Activated B cell treated with CpG ODN at 0.5 μM for 24 hours (primary cell): ENCODE results near the gene ABCC2. TPM values are rescaled to one million over a fixed set of nuclear protein-coding genes. Genes with fewer than 3 reads are reported as not detected.
"Not testable (repeated sequence)": the region's sequence is repeated elsewhere in the genome, so short reads cannot be mapped to it uniquely, and the experiment has no call there.

Experiments
- ATAC-seq: fragments of 200-7000 bp; cut with Tn5 transposase; one replicate; pipeline ENCODE4 v1.10.0; 2021; ENCODE audit warnings: low read depth, mild to moderate bottlenecking, moderate library complexity
- CTCF ChIA-PET: fragments of 350-600 bp; sonication (Branson Sonifier 250); formaldehyde crosslinking; loops from one replicate; lab custom pipeline; 2021; ENCODE audit warnings: antibody characterized with exemption; lab: Charles Lee
- POLR2A ChIA-PET: fragments of 350-600 bp; sonication (Branson Sonifier 250); formaldehyde crosslinking; loops from one replicate; lab custom pipeline; 2021; ENCODE audit warnings: antibody characterized with exemption; lab: Charles Lee
- DNase-seq: peaks from one replicate; pipeline ENCODE4 v3.0.0; 2022
- H3K27ac Mint-ChIP-seq: one replicate; pipeline ENCODE4 v1.8.0; 2020; ENCODE audit warnings: mixed read lengths
- H3K27me3 Mint-ChIP-seq: one replicate; pipeline ENCODE4 v1.8.0; 2021; ENCODE audit warnings: mixed read lengths
- H3K36me3 Mint-ChIP-seq: one replicate; pipeline ENCODE4 v1.8.0; 2021; ENCODE audit warnings: low read depth, mixed read lengths
- H3K4me1 Mint-ChIP-seq: one replicate; pipeline ENCODE4 v1.8.0; 2021; ENCODE audit warnings: mixed read lengths
- H3K4me3 Mint-ChIP-seq: one replicate; pipeline ENCODE4 v1.8.0; 2020; ENCODE audit warnings: mild to moderate bottlenecking, mixed read lengths
- H3K9me3 Mint-ChIP-seq: one replicate; pipeline ENCODE4 v1.8.0; 2020; ENCODE audit warnings: mixed read lengths
- intact Hi-C: fragments of 100-400 bp; cut with micrococcal nuclease; formaldehyde crosslinking; loops from one replicate; pipeline ENCODE4 v1.15.1; 2024
- total RNA-seq: library from RNA; stranded (reverse); gene quantifications from 2 replicates; pipeline ENCODE4 v1.2.3, GENCODE V29; 2022
- TF ChIP-seq, protein P1 (sequence below): fragments of 200-600 bp; IDR thresholded peaks from one replicate; pipeline ENCODE4 v1.8.0; 2022; ENCODE audit warnings: antibody characterized with exemption, mild to moderate bottlenecking

ABCC2 gene
- total RNA-seq, 1 donor from 2014 or later = 4.0 TPM

DNA sequence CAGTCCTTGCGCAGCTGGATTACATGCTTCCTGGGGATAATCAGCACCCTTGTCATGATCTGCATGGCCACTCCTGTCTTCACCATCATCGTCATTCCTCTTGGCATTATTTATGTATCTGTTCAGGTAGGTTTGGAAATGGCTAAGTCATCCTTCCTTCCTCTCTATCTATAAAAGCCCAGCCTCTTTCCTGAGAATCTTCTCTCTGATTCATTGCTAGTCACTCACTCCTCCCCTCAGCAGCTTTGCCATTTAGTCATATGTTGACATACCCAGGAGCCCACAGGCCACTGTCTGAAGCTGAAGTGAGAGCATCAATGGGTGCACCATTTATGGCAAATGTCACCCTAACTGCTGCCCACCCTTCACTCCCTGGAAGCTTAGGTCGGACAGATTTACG is 52.0 kb downstream of the ABCC2 start:
- ATAC-seq (no peak), DNase-seq (no peak)
- Mint-ChIP-seq H3K36me3 (peaks cover 6% of the 10 kb centered on the region), H3K27me3 (no peaks in the 10 kb centered on the region), H3K4me1 (no peaks in the 10 kb centered on the region), H3K9me3 (no peaks in the 10 kb centered on the region), H3K27ac (no peak overlapping the region), H3K4me3 (no peak overlapping the region)
- intact Hi-C loops = no loop called here
- TF ChIP-seq, protein P1, sequence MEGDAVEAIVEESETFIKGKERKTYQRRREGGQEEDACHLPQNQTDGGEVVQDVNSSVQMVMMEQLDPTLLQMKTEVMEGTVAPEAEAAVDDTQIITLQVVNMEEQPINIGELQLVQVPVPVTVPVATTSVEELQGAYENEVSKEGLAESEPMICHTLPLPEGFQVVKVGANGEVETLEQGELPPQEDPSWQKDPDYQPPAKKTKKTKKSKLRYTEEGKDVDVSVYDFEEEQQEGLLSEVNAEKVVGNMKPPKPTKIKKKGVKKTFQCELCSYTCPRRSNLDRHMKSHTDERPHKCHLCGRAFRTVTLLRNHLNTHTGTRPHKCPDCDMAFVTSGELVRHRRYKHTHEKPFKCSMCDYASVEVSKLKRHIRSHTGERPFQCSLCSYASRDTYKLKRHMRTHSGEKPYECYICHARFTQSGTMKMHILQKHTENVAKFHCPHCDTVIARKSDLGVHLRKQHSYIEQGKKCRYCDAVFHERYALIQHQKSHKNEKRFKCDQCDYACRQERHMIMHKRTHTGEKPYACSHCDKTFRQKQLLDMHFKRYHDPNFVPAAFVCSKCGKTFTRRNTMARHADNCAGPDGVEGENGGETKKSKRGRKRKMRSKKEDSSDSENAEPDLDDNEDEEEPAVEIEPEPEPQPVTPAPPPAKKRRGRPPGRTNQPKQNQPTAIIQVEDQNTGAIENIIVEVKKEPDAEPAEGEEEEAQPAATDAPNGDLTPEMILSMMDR = no peak
- ChIA-PET POLR2A (no interaction called here), CTCF (no interaction called here)

DNA sequence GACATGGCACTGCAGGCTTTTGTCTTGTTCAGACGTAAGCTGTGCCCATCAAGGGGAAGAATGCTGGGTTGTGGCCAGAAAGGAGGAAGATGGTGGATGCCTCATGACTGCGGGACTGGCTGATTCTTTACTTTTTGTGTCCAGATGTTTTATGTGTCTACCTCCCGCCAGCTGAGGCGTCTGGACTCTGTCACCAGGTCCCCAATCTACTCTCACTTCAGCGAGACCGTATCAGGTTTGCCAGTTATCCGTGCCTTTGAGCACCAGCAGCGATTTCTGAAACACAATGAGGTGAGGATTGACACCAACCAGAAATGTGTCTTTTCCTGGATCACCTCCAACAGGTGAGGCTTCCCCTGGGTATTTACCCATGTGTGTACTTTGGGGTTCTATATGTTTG is 53.5 kb downstream of the ABCC2 start:
- TF ChIP-seq, protein P1 = no peak
- no peaks in the 10 kb centered on the region for H3K9me3 Mint-ChIP-seq
- intact Hi-C loops = no loop called here
- no peak for ATAC-seq
- H3K27me3 Mint-ChIP-seq = no peaks in the 10 kb centered on the region
- H3K27ac Mint-ChIP-seq = no peak overlapping the region
- DNase-seq = no peak
- peaks cover 4% of the 10 kb centered on the region for H3K36me3 Mint-ChIP-seq
- ChIA-PET CTCF (no interaction called here), POLR2A (no interaction called here)
- H3K4me1 Mint-ChIP-seq = no peaks in the 10 kb centered on the region
- no peak overlapping the region for H3K4me3 Mint-ChIP-seq

DNA sequence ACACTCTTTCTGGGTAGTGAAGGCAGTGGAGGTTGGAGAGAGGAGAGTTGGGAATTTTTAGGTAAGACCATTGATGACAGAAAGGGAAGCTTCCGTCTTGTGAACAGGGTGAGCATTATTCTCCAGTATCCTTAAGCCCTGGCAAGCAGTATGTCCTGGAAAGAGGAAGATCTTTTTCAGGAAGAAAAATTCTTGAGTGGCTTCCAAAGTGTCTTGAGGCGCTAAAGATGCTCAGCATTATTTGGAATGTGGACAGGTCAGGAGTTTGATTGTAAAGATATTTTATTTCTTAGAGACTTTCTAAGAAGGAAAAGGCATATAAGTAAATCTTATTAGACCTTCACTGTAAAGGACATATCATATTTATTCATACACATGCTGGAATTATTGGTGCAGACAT is 54.3 kb downstream of the ABCC2 start:
- DNase-seq = no peak
- intact Hi-C loops = no loop called here
- H3K36me3 Mint-ChIP-seq = peaks cover 4% of the 10 kb centered on the region
- TF ChIP-seq, protein P1 = no peak
- H3K9me3 Mint-ChIP-seq = no peaks in the 10 kb centered on the region
- no peaks in the 10 kb centered on the region for H3K27me3 Mint-ChIP-seq
- H3K4me3 Mint-ChIP-seq = no peak overlapping the region
- ATAC-seq = no peak
- no peak overlapping the region for H3K27ac Mint-ChIP-seq
- H3K4me1 Mint-ChIP-seq = no peaks in the 10 kb centered on the region
- ChIA-PET POLR2A (no interaction called here), CTCF (no interaction called here)

DNA sequence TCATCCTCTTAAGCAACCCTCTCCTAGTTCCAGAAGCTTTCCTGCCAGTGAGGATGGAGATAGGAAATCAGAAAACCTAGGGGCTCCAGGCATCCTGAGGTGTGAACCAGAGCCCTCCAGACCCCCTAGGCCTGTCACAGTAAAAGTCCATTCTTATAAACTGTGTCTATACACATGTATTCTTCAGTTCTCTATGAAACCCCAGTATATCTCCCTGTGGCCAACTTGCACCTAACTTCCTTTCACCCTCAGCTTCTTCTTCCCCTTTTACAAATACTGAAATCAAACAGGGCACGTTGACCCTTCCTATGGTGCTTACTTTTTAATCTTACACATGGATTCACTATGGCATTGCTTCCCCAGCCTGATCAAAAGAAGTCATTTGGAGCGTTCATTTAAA is 58.4 kb downstream of the ABCC2 start:
- H3K9me3 Mint-ChIP-seq, DNase-seq, H3K4me1 Mint-ChIP-seq, H3K27ac Mint-ChIP-seq, H3K36me3 Mint-ChIP-seq, CTCF ChIA-PET, POLR2A ChIA-PET, intact Hi-C loops, H3K4me3 Mint-ChIP-seq, H3K27me3 Mint-ChIP-seq, ATAC-seq: not testable (repeated sequence)

DNA sequence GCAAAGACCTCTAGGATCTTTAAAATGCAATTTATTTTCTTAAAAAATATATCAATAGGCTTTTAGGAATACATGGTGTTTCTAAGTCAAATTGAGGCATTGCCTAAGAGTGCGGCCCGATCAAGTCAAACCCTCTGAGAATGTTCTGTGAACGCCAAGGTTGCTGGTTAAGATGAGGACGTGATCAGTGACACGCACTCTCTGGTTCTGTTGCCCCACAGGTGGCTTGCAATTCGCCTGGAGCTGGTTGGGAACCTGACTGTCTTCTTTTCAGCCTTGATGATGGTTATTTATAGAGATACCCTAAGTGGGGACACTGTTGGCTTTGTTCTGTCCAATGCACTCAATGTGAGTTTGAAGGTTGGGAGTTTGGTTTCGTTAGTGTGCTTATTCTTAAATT is 59.3 kb downstream of the ABCC2 start:
- CTCF ChIA-PET = no interaction called here
- intact Hi-C loops = no loop called here

More for the DNA sequence above, 59.3 kb downstream of the ABCC2 start:
- POLR2A ChIA-PET = no interaction called here
- Mint-ChIP-seq H3K27ac (no peak overlapping the region), H3K36me3 (no peaks in the 10 kb centered on the region), H3K27me3 (no peaks in the 10 kb centered on the region), H3K9me3 (no peaks in the 10 kb centered on the region), H3K4me1 (peaks cover 8% of the 10 kb centered on the region), H3K4me3 (no peak overlapping the region)
- TF ChIP-seq, protein P1 = no peak
- ATAC-seq = no peak
- DNase-seq = no peak
